Mesothelial cell of epicardium (in vitro differentiated cells): ENCODE measurements around the gene SH2D6. TPM values are rescaled to one million over a fixed set of nuclear protein-coding genes. Genes with fewer than 3 reads are reported as not detected.
"Not testable (repeated sequence)": the region's sequence is repeated elsewhere in the genome, so short reads cannot be mapped to it uniquely, and the experiment has no call there.

Source experiments
- DNase-seq, 2 experiments: peaks; one replicate each; pipeline ENCODE4 v3.0.0; 2021; ENCODE audit warnings: low spot score in 2 of 2; ENCODE audit not compliant: unreplicated experiment in 2 of 2
- H3K27ac Mint-ChIP-seq: 2 replicates; pipeline ENCODE4 v1.8.0; 2021; ENCODE audit warnings: mixed read lengths
- H3K27me3 Mint-ChIP-seq: 2 replicates; pipeline ENCODE4 v1.8.0; 2021; ENCODE audit warnings: low read depth, mixed read lengths
- H3K36me3 Mint-ChIP-seq: 2 replicates; pipeline ENCODE4 v1.8.0; 2021; ENCODE audit warnings: mixed read lengths
- H3K4me1 Mint-ChIP-seq: 2 replicates; pipeline ENCODE4 v1.8.0; 2021; ENCODE audit warnings: mixed read lengths
- H3K4me3 Mint-ChIP-seq: 2 replicates; pipeline ENCODE4 v1.8.0; 2021; ENCODE audit warnings: mild to moderate bottlenecking, moderate library complexity, mixed read lengths
- H3K9me3 Mint-ChIP-seq: 2 replicates; pipeline ENCODE4 v1.8.0; 2021; ENCODE audit warnings: mixed read lengths
- total RNA-seq: library from RNA; stranded (reverse); gene quantifications from 3 replicates; pipeline ENCODE4 v1.2.1, GENCODE V29; 2021
- TF ChIP-seq, protein P1 (sequence below): fragments of 200-600 bp; sonication (generic); IDR thresholded peaks from one replicate; pipeline ENCODE4 v1.5.0; 2021; ENCODE audit warnings: antibody characterized with exemption; ENCODE audit not compliant: unreplicated experiment

The SH2D6 gene
- total RNA-seq, 1 donor from 2014 or later, result 0.38 TPM

DNA sequence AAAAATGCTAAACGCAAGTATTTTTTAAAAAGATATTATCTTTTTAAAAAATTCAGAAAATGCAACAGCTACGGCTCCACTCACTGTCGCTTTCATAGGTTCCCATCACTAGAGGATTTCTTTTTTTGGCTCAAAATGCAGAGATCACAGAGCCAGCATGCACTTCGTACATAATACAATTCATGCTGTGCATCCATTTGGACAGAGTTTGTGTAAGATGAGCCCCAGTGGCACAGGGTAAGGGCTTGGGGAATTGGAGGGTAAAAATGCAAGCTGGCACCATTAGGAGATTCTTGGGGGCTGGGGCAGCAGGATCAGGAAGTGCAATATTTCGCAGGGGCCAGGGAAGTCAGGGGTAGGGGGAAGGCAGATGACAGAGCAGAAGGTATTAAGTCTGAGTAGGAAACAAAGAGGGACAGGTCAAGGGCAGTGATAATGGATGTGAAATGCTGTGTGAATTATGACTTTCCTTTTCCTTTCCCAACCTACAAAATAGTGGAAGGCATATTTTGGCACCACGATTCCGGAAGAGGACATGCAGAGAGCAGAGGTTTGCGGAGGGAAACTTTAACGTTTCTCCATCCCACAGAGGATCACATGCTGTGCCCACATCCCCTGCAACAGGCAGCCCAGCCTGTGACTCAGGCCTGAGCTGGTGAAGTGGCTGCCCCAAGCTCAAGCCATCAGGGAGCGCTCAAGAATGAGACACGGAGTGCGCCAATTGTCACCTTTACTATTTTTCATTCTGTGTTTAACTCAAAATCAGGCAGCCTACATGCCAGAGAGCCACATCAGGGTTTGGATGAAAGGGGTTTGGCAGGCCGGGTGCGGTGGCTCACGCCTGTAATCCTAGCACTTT, 13.1 kb upstream of the SH2D6 start:
- TF ChIP-seq, protein P1, sequence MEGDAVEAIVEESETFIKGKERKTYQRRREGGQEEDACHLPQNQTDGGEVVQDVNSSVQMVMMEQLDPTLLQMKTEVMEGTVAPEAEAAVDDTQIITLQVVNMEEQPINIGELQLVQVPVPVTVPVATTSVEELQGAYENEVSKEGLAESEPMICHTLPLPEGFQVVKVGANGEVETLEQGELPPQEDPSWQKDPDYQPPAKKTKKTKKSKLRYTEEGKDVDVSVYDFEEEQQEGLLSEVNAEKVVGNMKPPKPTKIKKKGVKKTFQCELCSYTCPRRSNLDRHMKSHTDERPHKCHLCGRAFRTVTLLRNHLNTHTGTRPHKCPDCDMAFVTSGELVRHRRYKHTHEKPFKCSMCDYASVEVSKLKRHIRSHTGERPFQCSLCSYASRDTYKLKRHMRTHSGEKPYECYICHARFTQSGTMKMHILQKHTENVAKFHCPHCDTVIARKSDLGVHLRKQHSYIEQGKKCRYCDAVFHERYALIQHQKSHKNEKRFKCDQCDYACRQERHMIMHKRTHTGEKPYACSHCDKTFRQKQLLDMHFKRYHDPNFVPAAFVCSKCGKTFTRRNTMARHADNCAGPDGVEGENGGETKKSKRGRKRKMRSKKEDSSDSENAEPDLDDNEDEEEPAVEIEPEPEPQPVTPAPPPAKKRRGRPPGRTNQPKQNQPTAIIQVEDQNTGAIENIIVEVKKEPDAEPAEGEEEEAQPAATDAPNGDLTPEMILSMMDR, result no peak
- H3K27ac Mint-ChIP-seq, result peak overlapping the region; percentile 73
- no peak overlapping the region for H3K4me3 Mint-ChIP-seq
- DNase-seq, result no peak
- H3K4me1 Mint-ChIP-seq, result peaks cover 26% of the 10 kb centered on the region
- H3K27me3 Mint-ChIP-seq, result no peaks in the 10 kb centered on the region
- peaks cover 5% of the 10 kb centered on the region for H3K9me3 Mint-ChIP-seq
- peaks cover 18% of the 10 kb centered on the region for H3K36me3 Mint-ChIP-seq

DNA sequence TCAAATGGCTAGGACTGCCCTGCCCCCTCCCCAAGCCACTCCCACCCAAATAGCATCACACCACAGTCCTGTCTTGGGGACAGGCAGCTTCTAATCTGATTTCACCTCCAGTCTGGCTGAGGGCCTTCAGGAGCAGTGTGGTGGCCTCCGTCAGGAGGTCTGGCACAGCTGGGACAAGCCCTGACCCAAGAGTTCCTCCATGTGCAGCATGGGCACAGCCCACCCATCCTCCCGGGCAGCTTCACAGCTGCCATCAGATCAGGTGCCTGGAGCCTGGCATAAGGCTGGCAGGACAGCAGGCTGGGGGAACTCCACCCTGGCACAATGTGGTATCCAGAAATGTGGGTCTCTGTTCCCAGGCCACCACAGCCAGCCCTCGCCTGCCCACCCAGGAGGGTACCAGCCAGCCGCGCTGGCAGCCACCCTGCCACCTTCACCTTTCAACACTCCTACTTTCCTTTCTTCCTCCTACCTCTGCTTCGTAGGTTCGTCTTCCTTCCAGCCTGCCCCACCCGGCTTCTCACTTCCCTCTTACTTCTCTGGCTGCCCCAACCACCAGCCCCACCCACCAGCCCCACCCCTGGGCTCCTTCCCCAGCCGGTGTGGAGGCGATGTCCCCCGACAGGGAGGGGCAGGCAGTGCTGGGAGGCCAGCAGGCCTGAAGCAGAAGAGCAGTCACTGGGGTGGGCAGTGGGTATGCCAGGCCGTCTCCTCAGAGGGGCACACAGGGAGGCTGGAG, 8.5 kb upstream of the SH2D6 start, which contains the start of gene CAPG:
Gene CAPG (minus strand): TSS at position 522 of the 739 bp plus-strand sequence. CDS start 8,221 bp downstream, outside the sequence.
- H3K9me3 Mint-ChIP-seq, result no peaks in the 10 kb centered on the region
- H3K4me3 Mint-ChIP-seq, result no peak within 1 kb of the TSS
- peaks cover 44% of the 10 kb centered on the region for H3K4me1 Mint-ChIP-seq
- no peak for DNase-seq
- TF ChIP-seq, protein P1, result no peak
- peak within 1 kb of the TSS; percentile 40 for H3K27ac Mint-ChIP-seq
- no peaks in the 10 kb centered on the region for H3K36me3 Mint-ChIP-seq
- H3K27me3 Mint-ChIP-seq, result no peaks in the 10 kb centered on the region

DNA sequence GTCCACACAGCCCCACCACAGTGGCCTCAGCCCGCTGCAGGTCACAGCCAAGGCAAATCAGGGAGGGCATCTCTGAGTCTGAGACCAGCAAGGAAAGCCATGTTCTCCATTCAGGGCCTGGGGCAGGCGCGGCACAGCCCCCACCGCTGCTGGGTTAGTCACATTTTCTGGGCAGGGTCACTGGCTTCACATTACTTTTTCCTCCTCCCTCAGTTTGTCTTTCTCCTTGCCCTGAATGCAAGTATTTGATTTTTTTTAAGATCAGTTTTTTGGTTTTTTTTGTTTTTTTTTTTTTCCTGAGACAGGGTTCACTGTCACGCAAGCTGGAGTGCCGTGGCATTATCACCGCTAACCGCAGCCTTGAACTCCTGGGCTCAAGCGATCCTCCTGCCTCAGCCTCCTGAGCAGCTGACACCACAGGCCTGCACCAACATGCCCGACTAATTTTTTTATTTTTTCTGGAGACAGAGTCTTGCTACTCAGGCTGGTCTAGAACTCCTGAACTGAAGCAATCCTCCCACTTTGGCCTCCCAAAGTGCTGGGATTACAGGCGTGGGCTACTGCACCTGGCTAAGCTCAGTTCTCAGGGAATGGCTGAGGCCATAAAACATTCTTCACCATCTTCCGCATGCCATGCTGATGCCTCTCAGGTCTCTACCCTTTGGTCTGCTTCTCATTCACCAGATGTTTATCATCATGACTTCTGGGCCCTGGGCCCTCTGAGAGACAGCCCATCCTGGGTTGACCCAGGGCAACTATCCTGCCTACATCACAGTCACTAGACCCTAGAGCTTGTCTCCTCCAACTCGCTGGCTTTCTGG, 7.7 kb upstream of the SH2D6 start:
- DNase-seq, result no peak
- Mint-ChIP-seq H3K4me1 (peaks cover 38% of the 10 kb centered on the region), H3K36me3 (no peaks in the 10 kb centered on the region), H3K9me3 (no peaks in the 10 kb centered on the region), H3K4me3 (no peak overlapping the region), H3K27me3 (no peaks in the 10 kb centered on the region), H3K27ac (peak overlapping the region; percentile 40)
- TF ChIP-seq, protein P1, result no peak

DNA sequence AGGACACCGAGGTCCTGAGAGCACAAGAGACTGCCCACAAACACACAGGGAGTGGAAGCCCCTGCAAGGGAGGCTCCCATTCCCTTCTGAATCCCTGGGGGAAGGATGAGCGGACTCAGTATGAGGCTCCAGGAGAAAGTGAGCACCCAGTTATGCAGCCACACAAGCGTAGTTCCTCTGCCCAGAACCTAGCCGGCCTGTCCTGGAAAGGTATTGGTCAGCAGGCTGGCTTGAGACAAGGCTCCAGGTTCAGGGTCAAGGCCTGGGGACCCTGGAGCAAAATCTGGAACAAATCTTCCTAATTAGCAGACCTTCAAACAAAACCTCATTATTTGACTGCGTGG, 7.1 kb upstream of the SH2D6 start:
- TF ChIP-seq, protein P1, result no peak
- no peaks in the 10 kb centered on the region for H3K36me3 Mint-ChIP-seq
- H3K9me3 Mint-ChIP-seq, result no peaks in the 10 kb centered on the region
- H3K4me1 Mint-ChIP-seq, result peaks cover 38% of the 10 kb centered on the region
- peak overlapping the region; percentile 40 for H3K27ac Mint-ChIP-seq
- no peak overlapping the region for H3K4me3 Mint-ChIP-seq
- no peak for DNase-seq
- H3K27me3 Mint-ChIP-seq, result no peaks in the 10 kb centered on the region

DNA sequence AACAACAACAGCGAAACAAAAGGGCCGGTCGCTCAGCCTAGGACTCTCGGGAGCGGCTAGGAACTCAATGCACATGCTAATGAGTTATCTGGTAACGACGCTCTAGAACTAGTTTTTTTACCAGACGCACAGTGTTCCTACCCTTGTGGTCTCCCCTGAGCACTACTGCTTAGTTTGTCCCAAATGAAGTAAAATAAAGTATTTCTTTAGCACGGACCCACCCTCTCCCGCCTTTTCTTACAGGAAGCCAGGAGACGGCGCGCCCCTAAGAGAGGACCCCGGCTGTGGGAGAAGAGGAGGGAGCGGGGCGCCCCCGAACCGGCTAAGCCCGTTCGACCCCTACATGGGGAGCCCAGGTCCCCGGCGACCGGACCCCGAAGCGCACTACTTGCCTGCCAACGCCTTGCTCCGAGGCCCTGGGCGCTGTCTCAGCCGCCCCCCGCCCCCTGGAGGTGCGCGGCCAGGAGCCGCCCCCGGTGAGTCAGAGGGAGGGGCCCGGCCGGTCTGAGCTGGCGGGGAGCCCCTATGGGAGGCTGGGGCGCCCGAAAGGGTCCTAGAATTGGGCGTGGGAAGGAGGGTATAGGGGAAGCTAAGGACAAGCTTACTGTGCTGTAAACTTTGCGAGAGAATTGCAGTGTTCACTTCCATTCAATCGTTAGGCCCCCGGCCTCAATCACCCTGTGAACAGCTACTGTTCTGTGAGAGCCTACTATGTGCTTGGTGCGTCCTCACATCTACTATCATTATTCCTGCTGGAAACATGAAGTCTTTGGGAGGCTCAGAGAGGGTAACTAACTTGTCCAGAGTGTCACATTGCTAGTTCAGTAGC, 4.7 kb upstream of the SH2D6 start:
- no peaks in the 10 kb centered on the region for H3K36me3 Mint-ChIP-seq
- H3K27ac Mint-ChIP-seq, result peak overlapping the region; percentile 94
- H3K4me3 Mint-ChIP-seq, result peak overlapping the region; percentile 90
- no peaks in the 10 kb centered on the region for H3K27me3 Mint-ChIP-seq
- TF ChIP-seq, protein P1, result no peak
- DNase-seq, result peak; percentile 50 to 66
- H3K4me1 Mint-ChIP-seq, result peaks cover 37% of the 10 kb centered on the region
- no peaks in the 10 kb centered on the region for H3K9me3 Mint-ChIP-seq

DNA sequence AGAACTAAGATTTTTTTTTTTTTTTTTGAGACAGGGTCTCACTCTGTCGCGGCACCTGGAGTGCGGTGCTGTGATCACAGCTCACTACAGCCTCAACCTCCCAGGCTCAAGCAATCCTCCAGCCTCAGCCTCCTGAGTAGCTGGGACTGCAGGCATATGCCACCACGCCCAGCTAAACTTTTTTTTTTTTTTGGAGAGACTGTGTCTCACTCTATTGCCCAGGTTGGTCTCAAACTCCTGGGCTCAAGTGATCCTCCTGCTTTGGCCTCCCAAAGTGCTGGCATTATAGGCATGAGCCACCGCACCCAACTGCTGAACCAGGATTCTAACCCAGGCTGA, 4.1 kb upstream of the SH2D6 start:
- peaks cover 40% of the 10 kb centered on the region for H3K4me1 Mint-ChIP-seq
- not testable (repeated sequence) for DNase-seq, H3K27me3 Mint-ChIP-seq, H3K27ac Mint-ChIP-seq, H3K9me3 Mint-ChIP-seq, H3K36me3 Mint-ChIP-seq
- H3K4me3 Mint-ChIP-seq, result peak overlapping the region; percentile 90
